Central memory CD8-positive, alpha-beta T cell (primary cell): ENCODE data around the gene SPECC1.

Source experiments
- ATAC-seq: fragments of 150-1000 bp; cut with Tn5 transposase; replicated peaks from 2 replicates; pipeline ENCODE4 v1.10.0; 2022; ENCODE audit warnings: mild to moderate bottlenecking, moderate FRiP score, moderate number of reproducible peaks; ENCODE audit not compliant: poor library complexity, severe bottlenecking; ENCODE audit errors: extremely low read depth
- DNase-seq, 2 donors: peaks; one replicate each; pipeline ENCODE4 v3.0.0; 2021; ENCODE audit warnings: low spot score in 2 of 2
- H3K27ac Mint-ChIP-seq: one replicate; pipeline ENCODE4 v1.8.0; 2022; ENCODE audit warnings: low read depth, mild to moderate bottlenecking, moderate library complexity, mixed read lengths
- H3K27me3 Mint-ChIP-seq: one replicate; pipeline ENCODE4 v1.8.0; 2022; ENCODE audit warnings: mixed read lengths
- H3K36me3 Mint-ChIP-seq: one replicate; pipeline ENCODE4 v1.8.0; 2022; ENCODE audit warnings: mild to moderate bottlenecking, moderate library complexity, mixed read lengths; ENCODE audit not compliant: insufficient read depth
- H3K4me1 Mint-ChIP-seq: one replicate; pipeline ENCODE4 v1.8.0; 2022; ENCODE audit warnings: mixed read lengths
- H3K4me3 Mint-ChIP-seq: one replicate; pipeline ENCODE4 v1.8.0; 2022; ENCODE audit warnings: mild to moderate bottlenecking, moderate library complexity, mixed read lengths
- H3K9me3 Mint-ChIP-seq: one replicate; pipeline ENCODE4 v1.8.0; 2022; ENCODE audit warnings: mixed read lengths

Gene SPECC1

GRCh38 chr17:20210180-20210579 is 201.0 kb downstream of the SPECC1 start:
- Mint-ChIP-seq H3K27ac (no peak overlapping the region), H3K4me3 (no peak overlapping the region), H3K27me3 (no peaks in the 10 kb centered on the region), H3K36me3 (no peaks in the 10 kb centered on the region), H3K4me1 (peaks cover 10% of the 10 kb centered on the region), H3K9me3 (no peaks in the 10 kb centered on the region)
- no peak for ATAC-seq
- no peak for DNase-seq

- Mint-ChIP-seq H3K9me3 (no peaks in the 10 kb centered on the region), H3K36me3 (no peaks in the 10 kb centered on the region), H3K4me1 (peaks cover 6% of the 10 kb centered on the region), H3K27ac (no peak overlapping the region), H3K27me3 (no peaks in the 10 kb centered on the region), H3K4me3 (no peak overlapping the region)
- ATAC-seq (no peak), DNase-seq (no peak)
These were observed 201.5 kb downstream of the SPECC1 start for GRCh38 chr17:20210614-20211013.

- no peak overlapping the region for H3K27ac Mint-ChIP-seq
- no peak for ATAC-seq
- H3K9me3 Mint-ChIP-seq: no peaks in the 10 kb centered on the region
- DNase-seq: no peak
- no peaks in the 10 kb centered on the region for H3K36me3 Mint-ChIP-seq
- H3K27me3 Mint-ChIP-seq: no peaks in the 10 kb centered on the region
- H3K4me1 Mint-ChIP-seq: no peaks in the 10 kb centered on the region
- no peak overlapping the region for H3K4me3 Mint-ChIP-seq
These were observed 202.1 kb downstream of the SPECC1 start for GRCh38 chr17:20211246-20211645.

- Mint-ChIP-seq H3K27me3 (no peaks in the 10 kb centered on the region), H3K4me3 (no peak overlapping the region), H3K27ac (no peak overlapping the region), H3K36me3 (no peaks in the 10 kb centered on the region), H3K9me3 (no peaks in the 10 kb centered on the region), H3K4me1 (no peaks in the 10 kb centered on the region)
- ATAC-seq (no peak), DNase-seq (no peak)
These were observed 204.3 kb downstream of the SPECC1 start for GRCh38 chr17:20213449-20213848.

- DNase-seq (no peak), ATAC-seq (no peak)
- no peaks in the 10 kb centered on the region for H3K27me3 Mint-ChIP-seq
- no peaks in the 10 kb centered on the region for H3K4me1 Mint-ChIP-seq
- no peak overlapping the region for H3K27ac Mint-ChIP-seq
- no peaks in the 10 kb centered on the region for H3K36me3 Mint-ChIP-seq
- no peaks in the 10 kb centered on the region for H3K9me3 Mint-ChIP-seq
- H3K4me3 Mint-ChIP-seq: no peak overlapping the region
These were observed 205.6 kb downstream of the SPECC1 start for GRCh38 chr17:20214794-20215193.

- Mint-ChIP-seq H3K9me3 (no peaks in the 10 kb centered on the region), H3K27ac (no peak overlapping the region)
These were observed 207.1 kb downstream of the SPECC1 start for GRCh38 chr17:20216154-20216815.

GRCh38 chr17:20216853-20217252 is 207.7 kb downstream of the SPECC1 start:
- Mint-ChIP-seq H3K9me3 (no peaks in the 10 kb centered on the region), H3K4me1 (no peaks in the 10 kb centered on the region), H3K27me3 (no peaks in the 10 kb centered on the region), H3K4me3 (no peak overlapping the region), H3K36me3 (no peaks in the 10 kb centered on the region), H3K27ac (no peak overlapping the region)
- ATAC-seq (no peak), DNase-seq (no peak)

More at GRCh38 chr17:20216154-20216815, 207.1 kb downstream of the SPECC1 start:
- DNase-seq: no peak
- ATAC-seq: no peak
- Mint-ChIP-seq H3K4me1 (no peaks in the 10 kb centered on the region), H3K4me3 (no peak overlapping the region), H3K36me3 (no peaks in the 10 kb centered on the region), H3K27me3 (no peaks in the 10 kb centered on the region)

GRCh38 chr17:20217677-20218076 is 208.5 kb downstream of the SPECC1 start:
- Mint-ChIP-seq H3K36me3 (peaks cover 3% of the 10 kb centered on the region), H3K4me3 (no peak overlapping the region), H3K4me1 (no peaks in the 10 kb centered on the region), H3K9me3 (no peaks in the 10 kb centered on the region), H3K27ac (no peak overlapping the region), H3K27me3 (peaks cover 4% of the 10 kb centered on the region)
- ATAC-seq (no peak), DNase-seq (no peak)

GRCh38 chr17:20218272-20218671 is 209.1 kb downstream of the SPECC1 start:
- no peaks in the 10 kb centered on the region for H3K4me1 Mint-ChIP-seq
- peaks cover 9% of the 10 kb centered on the region for H3K27me3 Mint-ChIP-seq
- no peak overlapping the region for H3K4me3 Mint-ChIP-seq
- H3K27ac Mint-ChIP-seq: no peak overlapping the region
- ATAC-seq (no peak), DNase-seq (no peak)
- H3K36me3 Mint-ChIP-seq: peaks cover 3% of the 10 kb centered on the region
- no peaks in the 10 kb centered on the region for H3K9me3 Mint-ChIP-seq

GRCh38 chr17:20223808-20224328 is 214.7 kb downstream of the SPECC1 start:
- H3K4me3 Mint-ChIP-seq: no peak overlapping the region
- no peaks in the 10 kb centered on the region for H3K4me1 Mint-ChIP-seq
- DNase-seq (no peak), ATAC-seq (no peak)
- no peaks in the 10 kb centered on the region for H3K9me3 Mint-ChIP-seq
- H3K36me3 Mint-ChIP-seq: peaks cover 5% of the 10 kb centered on the region
- peaks cover 9% of the 10 kb centered on the region for H3K27me3 Mint-ChIP-seq
- no peak overlapping the region for H3K27ac Mint-ChIP-seq

- Mint-ChIP-seq H3K4me1 (no peaks in the 10 kb centered on the region), H3K36me3 (peaks cover 5% of the 10 kb centered on the region), H3K9me3 (no peaks in the 10 kb centered on the region), H3K4me3 (no peak overlapping the region), H3K27me3 (peaks cover 9% of the 10 kb centered on the region), H3K27ac (no peak overlapping the region)
- ATAC-seq (no peak), DNase-seq (no peak)
These were observed 215.2 kb downstream of the SPECC1 start for GRCh38 chr17:20224379-20224778.

GRCh38 chr17:20225162-20226115 is 216.3 kb downstream of the SPECC1 start:
- ATAC-seq: no peak
- Mint-ChIP-seq H3K4me3 (no peak overlapping the region), H3K27ac (no peak overlapping the region), H3K4me1 (no peaks in the 10 kb centered on the region), H3K9me3 (no peaks in the 10 kb centered on the region), H3K27me3 (peaks cover 9% of the 10 kb centered on the region), H3K36me3 (peaks cover 5% of the 10 kb centered on the region)
- DNase-seq: no peak
